NCI-H2227 (cell line): ENCODE results near the gene RND3.

Experiments
- DNase-seq: peaks from one replicate; lab custom pipeline; 2025; ENCODE audit not compliant: unreplicated experiment; lab: John Stamatoyannopoulos, UW

RND3 gene

GRCh38 chr2:150487537-150488429 lies at the start of gene RND3:
Gene RND3 (minus strand): TSS chr2:150487667. CDS start chr2:150487417, 250 bp downstream.
- peak; percentile 99 for DNase-seq

- DNase-seq = no peak
These were observed 47.7 kb upstream of the RND3 start for GRCh38 chr2:150535176-150535575.

- no peak for DNase-seq
These were observed 45.4 kb upstream of the RND3 start for GRCh38 chr2:150532879-150533278.

- DNase-seq = no peak
These were observed 44.6 kb upstream of the RND3 start for GRCh38 chr2:150532020-150532419.

GRCh38 chr2:150531591-150531990 lies 44.1 kb upstream of the RND3 start:
- DNase-seq = no peak

GRCh38 chr2:150530168-150530567 lies 42.7 kb upstream of the RND3 start:
- DNase-seq = no peak

GRCh38 chr2:150528861-150529801 lies 41.7 kb upstream of the RND3 start:
- DNase-seq = no peak

GRCh38 chr2:150526827-150527226 lies 39.4 kb upstream of the RND3 start:
- no peak for DNase-seq

GRCh38 chr2:150526006-150526405 lies 38.5 kb upstream of the RND3 start:
- DNase-seq = no peak

GRCh38 chr2:150522269-150522668 lies 34.8 kb upstream of the RND3 start:
- DNase-seq = no peak

- no peak for DNase-seq
These were observed 33.6 kb upstream of the RND3 start for GRCh38 chr2:150520887-150521664.

GRCh38 chr2:150520033-150520432 lies 32.6 kb upstream of the RND3 start:
- no peak for DNase-seq

- DNase-seq = no peak
These were observed 30.6 kb upstream of the RND3 start for GRCh38 chr2:150517951-150518680.

- DNase-seq = no peak
These were observed 26.2 kb upstream of the RND3 start for GRCh38 chr2:150513647-150514046.

GRCh38 chr2:150508497-150509137 lies 21.1 kb upstream of the RND3 start:
- DNase-seq = peak; percentile 21

GRCh38 chr2:150507071-150507470 lies 19.6 kb upstream of the RND3 start:
- DNase-seq = no peak

- DNase-seq = no peak
These were observed 17.7 kb upstream of the RND3 start for GRCh38 chr2:150505178-150505577.

GRCh38 chr2:150495993-150496627 lies 8.6 kb upstream of the RND3 start:
- no peak for DNase-seq

GRCh38 chr2:150495001-150495400 lies 7.5 kb upstream of the RND3 start:
- DNase-seq = no peak
